GM19328 (cell line): ENCODE measurements around the gene DROSHA.

Experiments used
- ATAC-seq: cut with Tn5 transposase; IDR thresholded peaks from one replicate; pipeline ENCODE4 v1.9.1; 2021; ENCODE audit warnings: mild to moderate bottlenecking, moderate library complexity; ENCODE audit not compliant: unreplicated experiment

The DROSHA gene

GRCh38 chr5:31355337-31355736 is 176.6 kb downstream of the DROSHA start:
- ATAC-seq = no peak
